Erythroblast (primary cell): ENCODE measurements around the gene ZSWIM6.

Experiments used
- GATA1 ChIP-seq: IDR thresholded peaks from 2 replicates; pipeline ENCODE4 v1.6.1; 2011; ENCODE audit warnings: low read depth, mild to moderate bottlenecking, control low read depth, low read length, moderate library complexity
- POLR2A ChIP-seq: IDR thresholded peaks from 2 replicates; pipeline ENCODE4 v1.6.1; 2011; ENCODE audit warnings: mild to moderate bottlenecking, low read length

DNA sequence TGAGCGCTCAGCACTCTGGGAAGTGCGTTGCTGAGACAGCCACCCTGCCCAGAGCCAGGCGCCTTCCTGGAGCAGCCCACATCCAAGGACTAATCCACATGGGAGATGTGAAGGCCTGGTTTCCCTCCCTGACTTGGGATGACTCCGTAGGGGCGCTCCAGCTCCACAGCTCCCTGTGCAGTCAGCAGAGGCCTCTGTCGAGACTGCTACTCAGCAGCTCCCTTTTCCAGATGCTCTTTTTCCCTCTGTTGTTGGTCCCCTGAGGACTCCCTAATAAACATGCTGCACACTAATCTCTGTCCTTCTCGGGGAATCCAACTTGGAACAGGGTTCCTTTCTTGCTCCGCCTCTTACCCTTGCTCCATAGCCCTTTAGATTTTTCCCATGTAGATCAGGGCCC lies 237.3 kb downstream of the ZSWIM6 start:
- no peak for TF ChIP-seq POLR2A
- TF ChIP-seq GATA1 = no peak
